ENCODE results near the gene DROSHA.

DROSHA gene

GRCh38 chr5:31530541-31531265, 1.2 kb downstream of the DROSHA start:
- no peak for DNase-seq

- no peak for DNase-seq
Measured at GRCh38 chr5:31523041-31523440, 8.9 kb downstream of the DROSHA start.

DNA sequence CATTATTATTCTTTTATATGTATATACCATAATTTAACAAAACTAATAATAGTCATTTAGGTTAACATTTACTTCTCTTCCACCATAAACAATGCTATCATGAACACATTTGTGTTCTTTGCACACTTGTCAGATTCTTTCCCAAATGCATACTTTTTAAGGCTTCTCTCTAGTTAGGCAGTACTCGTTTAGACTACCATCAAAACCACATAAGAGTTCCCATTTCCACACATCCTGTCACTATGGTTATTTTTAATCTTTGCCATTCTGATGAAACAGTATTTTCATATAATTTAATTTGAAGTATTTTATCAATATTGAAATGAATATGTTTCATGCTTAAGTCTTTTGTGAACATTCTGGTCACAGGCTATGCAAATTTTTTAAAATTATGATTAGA, 15.1 kb downstream of the DROSHA start:
- no peak for DNase-seq

GRCh38 chr5:31511305-31511704, 20.6 kb downstream of the DROSHA start:
- no peak for DNase-seq

DNA sequence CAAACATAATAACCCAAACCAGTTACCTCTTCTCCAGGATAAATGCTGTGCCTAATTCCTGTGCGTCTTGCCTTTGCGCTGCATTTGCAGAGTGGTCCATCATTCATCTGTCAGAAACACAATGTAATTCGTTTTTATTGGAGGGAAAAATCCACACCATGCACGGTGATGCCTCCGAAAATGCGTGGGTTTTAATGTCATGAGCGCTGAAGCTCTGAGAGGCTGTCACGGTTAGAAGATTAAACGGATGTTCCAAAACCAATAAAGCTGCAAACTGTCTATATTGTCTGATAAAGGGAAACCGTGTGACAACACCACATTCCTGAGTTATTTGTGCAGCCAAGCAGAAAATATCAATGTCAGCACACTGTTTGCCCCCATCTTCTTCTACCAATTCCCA, 27.4 kb downstream of the DROSHA start:
- DNase-seq, result no peak

- DNase-seq, result no peak
Measured at GRCh38 chr5:31502506-31502905, 29.4 kb downstream of the DROSHA start.

DNA sequence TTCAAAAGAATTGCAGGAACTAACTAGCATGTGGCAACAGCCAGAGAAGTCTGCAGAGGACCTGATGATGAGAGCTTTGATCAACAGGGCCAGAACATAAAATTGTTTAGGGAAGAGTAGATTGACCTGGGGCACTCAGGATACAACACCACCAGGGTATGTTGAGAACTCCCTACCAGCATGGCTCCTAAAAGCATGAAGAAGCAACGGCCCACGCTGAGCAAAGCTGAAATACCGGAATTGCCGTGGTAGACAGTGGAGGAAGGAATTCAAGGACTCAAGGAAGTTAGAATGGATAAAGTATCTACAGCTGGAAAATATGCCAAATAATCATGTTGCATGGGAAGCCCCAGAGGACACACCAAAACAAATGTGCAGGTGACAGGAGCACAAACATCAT, 31.6 kb downstream of the DROSHA start:
- no peak for DNase-seq

DNA sequence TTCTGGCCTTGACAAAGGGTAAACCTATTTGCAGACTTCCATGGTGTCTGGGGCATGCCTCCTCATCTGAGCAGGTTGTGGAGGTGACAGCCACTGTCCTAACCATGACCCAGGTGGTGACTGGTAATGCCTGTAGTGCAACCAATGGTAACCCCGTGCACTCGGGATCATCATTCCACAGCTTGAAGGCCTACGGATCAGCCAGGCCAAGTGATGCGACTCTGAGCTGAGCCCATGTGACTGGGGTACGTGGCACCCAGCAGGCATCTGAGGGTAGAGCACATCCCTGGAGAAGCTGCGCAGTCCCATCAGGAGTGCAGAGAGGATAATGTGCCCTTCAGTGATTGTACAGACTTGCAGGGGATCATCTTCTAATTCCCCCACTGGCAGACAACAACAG, 35.0 kb downstream of the DROSHA start:
- no peak for DNase-seq

DNA sequence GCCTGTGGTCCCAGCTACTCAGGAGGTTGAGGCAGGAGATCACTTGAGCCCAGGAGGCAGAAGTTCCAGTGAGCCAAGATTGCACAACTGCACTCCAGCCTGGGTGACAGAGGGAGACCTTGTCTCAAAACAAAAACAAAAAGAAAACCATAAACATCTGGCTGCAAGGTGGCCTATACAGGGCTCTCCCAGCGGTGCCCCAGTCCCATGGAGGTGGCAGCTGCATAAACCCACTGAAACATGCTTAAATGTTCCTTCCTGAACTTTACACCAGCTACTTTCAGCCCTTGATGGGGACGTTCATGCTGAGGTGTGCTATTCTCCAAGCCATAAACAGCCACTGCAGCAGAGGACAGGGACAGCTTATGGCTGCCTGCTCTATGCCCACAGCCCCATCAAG, 35.6 kb downstream of the DROSHA start:
- no peak for DNase-seq

GRCh38 chr5:31495336-31495735, 36.6 kb downstream of the DROSHA start:
- DNase-seq, result no peak

- no peak for DNase-seq
Measured at GRCh38 chr5:31492869-31493268, 39.0 kb downstream of the DROSHA start.

GRCh38 chr5:31487506-31487905, 44.4 kb downstream of the DROSHA start:
- no peak for DNase-seq

DNA sequence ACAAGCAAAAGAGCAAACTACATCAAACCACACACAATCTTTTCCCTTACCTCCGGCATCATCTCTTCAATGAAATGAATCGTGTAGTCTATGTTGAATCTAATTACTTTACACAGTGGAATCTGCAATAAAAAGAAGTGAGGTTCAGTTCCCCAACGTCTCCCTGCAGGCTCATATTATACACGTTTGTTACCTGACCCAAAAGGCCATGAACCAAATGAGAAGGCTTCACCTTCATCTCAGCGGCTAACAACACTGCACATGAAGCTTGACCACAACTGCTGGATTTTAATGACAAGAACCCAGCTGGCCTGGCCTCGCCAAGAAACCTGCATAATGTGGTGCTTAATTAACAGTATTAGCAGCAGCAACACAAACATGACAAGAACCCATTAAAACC, 45.5 kb downstream of the DROSHA start:
- DNase-seq, result no peak

DNA sequence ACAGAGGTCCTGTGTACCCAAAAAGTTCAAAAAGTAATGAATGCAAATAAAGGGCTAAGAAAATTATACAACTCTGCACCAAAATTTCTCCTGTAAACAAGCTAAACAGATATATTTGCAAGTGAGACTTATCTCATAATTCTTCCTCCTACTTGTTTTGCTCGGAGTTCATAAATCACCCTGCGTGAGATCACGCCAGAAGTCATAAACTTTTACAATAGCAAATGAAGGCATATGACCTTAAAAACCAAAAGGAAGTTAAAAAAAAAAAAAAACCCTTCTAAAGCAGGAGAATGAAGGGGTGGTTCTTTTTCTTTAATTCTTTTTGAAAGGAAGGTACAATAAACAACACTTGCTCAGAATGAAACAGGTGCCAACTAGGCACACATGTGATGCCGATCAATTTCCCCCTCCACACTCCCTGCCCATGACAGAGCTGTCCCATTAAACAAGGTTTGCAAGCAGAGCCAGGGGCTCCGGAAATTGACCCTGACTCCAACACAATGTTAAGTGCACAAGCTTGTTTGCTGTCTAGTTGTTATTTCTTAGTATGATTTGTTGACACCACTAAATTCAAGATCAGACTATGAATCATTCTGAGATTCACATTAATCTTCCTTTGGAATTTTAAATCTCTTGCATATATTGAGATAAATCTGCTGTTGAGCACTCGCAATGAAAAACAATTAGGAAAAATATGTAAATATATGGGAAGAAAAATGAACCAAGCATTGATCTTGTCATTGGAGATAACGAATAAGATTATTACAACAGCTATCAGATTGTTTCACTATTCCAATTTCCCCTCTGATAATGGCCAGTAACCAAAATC, 46.3 kb downstream of the DROSHA start:
- no peak for DNase-seq

- DNase-seq, result no peak
Measured at GRCh38 chr5:31481531-31482165, 50.2 kb downstream of the DROSHA start.

DNA sequence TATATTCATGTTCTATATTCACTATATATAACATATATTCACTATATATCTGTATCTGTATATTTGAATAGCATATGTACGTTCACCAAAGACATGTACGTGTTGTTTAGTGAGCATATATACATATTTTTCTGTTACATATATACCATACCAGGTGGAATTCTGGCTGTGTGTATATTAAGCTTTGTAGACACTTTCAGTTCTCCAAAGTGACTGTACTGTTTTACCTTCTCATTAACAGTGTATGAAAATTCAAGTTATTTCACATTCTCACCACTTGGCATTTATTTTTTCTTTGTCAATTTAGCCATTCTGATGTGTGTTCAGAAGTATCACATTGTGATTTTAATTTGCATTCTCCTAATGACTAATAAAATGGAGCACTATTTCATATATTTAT, 52.2 kb downstream of the DROSHA start:
- no peak for DNase-seq

GRCh38 chr5:31478901-31479300, 53.0 kb downstream of the DROSHA start:
- no peak for DNase-seq

GRCh38 chr5:31477971-31478370, 53.9 kb downstream of the DROSHA start:
- no peak for DNase-seq

DNA sequence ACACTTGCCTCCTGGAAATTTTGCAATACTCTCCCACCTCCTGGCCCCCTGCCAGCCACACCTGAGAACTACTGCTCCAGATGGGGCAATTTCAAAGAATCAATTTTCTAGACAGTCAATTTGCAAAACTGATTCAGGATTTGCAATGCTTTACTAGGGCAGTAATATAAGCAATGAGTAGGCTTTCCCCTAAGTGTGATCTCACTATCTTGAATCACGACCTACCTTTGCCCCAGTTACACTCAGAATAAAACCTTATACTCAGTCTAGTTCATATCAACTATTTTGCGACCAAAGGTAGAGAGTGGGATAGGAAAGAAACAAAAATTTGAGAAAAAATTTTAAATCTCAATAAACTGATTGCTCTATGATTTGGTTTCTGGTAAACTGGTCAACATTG, 54.4 kb downstream of the DROSHA start:
- no peak for DNase-seq

- no peak for DNase-seq
Measured at GRCh38 chr5:31476738-31477141, 55.2 kb downstream of the DROSHA start.

DNA sequence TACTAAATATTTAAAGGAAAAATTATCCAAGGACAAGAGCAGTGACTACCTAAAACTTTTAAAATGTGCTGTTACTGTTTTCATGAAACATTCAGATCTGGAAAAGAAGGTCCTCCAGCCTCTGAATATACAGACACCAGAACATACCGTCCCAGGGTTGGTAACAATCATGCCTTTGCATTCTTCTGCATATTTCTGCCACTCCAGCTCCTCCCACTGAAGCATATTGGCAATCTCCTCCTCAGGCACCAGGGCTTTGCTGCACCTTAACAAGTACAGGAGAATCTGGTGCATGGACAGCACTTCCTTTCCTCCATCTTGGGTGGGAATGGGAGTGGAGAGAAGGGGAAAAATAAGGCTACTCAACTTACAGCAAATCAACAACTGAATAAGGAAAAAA, 60.0 kb downstream of the DROSHA start:
- no peak for DNase-seq

- no peak for DNase-seq
Measured at GRCh38 chr5:31471040-31471439, 60.9 kb downstream of the DROSHA start.

DNA sequence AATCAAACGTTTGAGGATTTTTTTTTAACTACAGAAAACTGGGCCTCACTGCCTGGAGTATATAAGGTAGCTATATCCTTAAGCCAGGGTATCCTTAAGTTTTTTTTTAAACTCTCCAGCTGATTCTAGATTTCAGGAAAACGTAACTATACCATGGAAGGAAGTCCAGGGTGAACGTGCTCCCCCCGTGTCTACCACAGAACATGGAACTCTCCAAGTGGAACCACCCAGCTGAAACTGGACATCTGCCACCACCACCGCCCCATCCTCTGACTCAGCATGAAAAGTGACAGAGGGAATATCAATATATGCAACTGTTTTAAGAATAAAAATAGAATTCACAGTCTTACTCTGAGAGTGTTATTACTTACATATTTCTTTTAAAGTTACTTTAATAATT, 61.3 kb downstream of the DROSHA start:
- no peak for DNase-seq

- DNase-seq, result no peak
Measured at GRCh38 chr5:31469886-31470285, 62.0 kb downstream of the DROSHA start.
